K562 (cell line): ENCODE measurements around the gene RPL3. TPM values are rescaled to one million over a fixed set of nuclear protein-coding genes. Genes with fewer than 3 reads are reported as not detected.

Experiments used
- CCNT2 ChIP-seq: IDR thresholded peaks from 2 replicates; pipeline ENCODE4 v1.6.1; 2011; ENCODE audit warnings: borderline replicate concordance, low read depth, mild to moderate bottlenecking, moderate library complexity, mixed read lengths, low read length; ENCODE audit not compliant: insufficient read length; ENCODE audit errors: extremely low read depth
- COPS2 ChIP-seq: fragments of 450-650 bp; conservative IDR thresholded peaks from 2 replicates; pipeline ENCODE4 v1.6.1; 2016; ENCODE audit warnings: mild to moderate bottlenecking, moderate library complexity
- CSDE1 ChIP-seq, 2 experiments: fragments of 450-650 bp; IDR thresholded peaks; 2 replicates each; pipeline ENCODE4 v1.6.1; 2016; ENCODE audit warnings: mild to moderate bottlenecking in 1 of 2
- EGR1 ChIP-seq: fragments of 450-650 bp; conservative IDR thresholded peaks from 2 replicates; pipeline ENCODE4 v1.6.1; 2017; ENCODE audit warnings: mild to moderate bottlenecking
- FOXK1 ChIP-seq: sonication (generic); formaldehyde crosslinking; IDR thresholded peaks from 2 replicates; pipeline ENCODE4 v1.8.0; 2022; ENCODE audit warnings: missing genetic modification reagents, mild to moderate bottlenecking, borderline replicate concordance
- FOXP1 ChIP-seq: sonication (generic); formaldehyde crosslinking; IDR thresholded peaks from 2 replicates; pipeline ENCODE4 v1.8.0; 2022; ENCODE audit warnings: mild to moderate bottlenecking, missing genetic modification reagents
- HDAC2 ChIP-seq: fragments of 450-650 bp; IDR thresholded peaks from 2 replicates; pipeline ENCODE4 v1.6.1; 2016; ENCODE audit warnings: mild to moderate bottlenecking
- HMBOX1 ChIP-seq: sonication (generic); IDR thresholded peaks from 2 replicates; pipeline ENCODE4 v1.6.1; 2016
- KLF16 ChIP-seq: IDR thresholded peaks from 2 replicates; pipeline ENCODE4 v1.6.1; 2016; ENCODE audit warnings: antibody characterized with exemption
- NEUROD1 ChIP-seq: fragments of 150-350 bp; IDR thresholded peaks from 2 replicates; pipeline ENCODE4 v1.6.1; 2014; ENCODE audit warnings: borderline replicate concordance, low read length, low read depth; ENCODE audit not compliant: partially characterized antibody
- PHF21A ChIP-seq: fragments of 450-650 bp; IDR thresholded peaks from 2 replicates; pipeline ENCODE4 v1.6.1; 2017; ENCODE audit warnings: low read depth, borderline replicate concordance
- RNF2 ChIP-seq: sonication (generic); IDR thresholded peaks from 2 replicates; pipeline ENCODE4 v1.6.1; 2016
- SIN3A ChIP-seq, 2 experiments: fragments of 150-350 bp in 1 of 2; IDR thresholded peaks; 2 replicates each; pipeline ENCODE4 v1.6.1; 2011 to 2016; ENCODE audit warnings: borderline replicate concordance in 2 of 2, low read depth in 2 of 2, low read length in 2 of 2, mild to moderate bottlenecking in 2 of 2, moderate library complexity in 2 of 2; ENCODE audit not compliant: control insufficient read depth in 1 of 2
- SMAD2 ChIP-seq: fragments of 150-350 bp; IDR thresholded peaks from 2 replicates; pipeline ENCODE4 v1.6.1; 2014; ENCODE audit warnings: low read depth, mild to moderate bottlenecking, low read length
- U2AF2 ChIP-seq: fragments of 200-400 bp; formaldehyde crosslinking; optimal IDR thresholded peaks from 2 replicates; pipeline ENCODE3; 2017; ENCODE audit warnings: low read depth, mild to moderate bottlenecking, low read length
- ZNF197 ChIP-seq: fragments of 200-800 bp; sonication (Bioruptor generic); IDR thresholded peaks from 2 replicates; pipeline ENCODE4 v1.6.1; 2016; ENCODE audit warnings: low read depth, missing genetic modification characterization, missing compliant biosample characterization
- ZNF583 ChIP-seq: fragments of 250-450 bp; sonication (Bioruptor Pico); IDR thresholded peaks from 2 replicates; pipeline ENCODE4 v1.4.0; 2020
- ZNF592 ChIP-seq: fragments of 450-650 bp; IDR thresholded peaks from 2 replicates; pipeline ENCODE4 v1.6.1; 2017; ENCODE audit warnings: antibody characterized with exemption, mild to moderate bottlenecking
- ZNF780A ChIP-seq: fragments of 250-450 bp; sonication (Bioruptor Pico); IDR thresholded peaks from 2 replicates; pipeline ENCODE4 v1.5.0; 2021; ENCODE audit warnings: mild to moderate bottlenecking
- ZSCAN29 ChIP-seq: fragments of 450-650 bp; IDR thresholded peaks from 2 replicates; pipeline ENCODE4 v1.6.1; 2017
- polyA plus RNA-seq, 8 experiments: library from polyadenylated mRNA; depleted of rRNA in 4 of 8; stranded (reverse) in 5 of 8; unstranded in 3 of 8; fragments of >200 nt; fragmentation: Nextera tagmentation in 2 of 8; fragmentation: Illumina TruSeq in 1 of 8; extraction: Ambion mirVana in 2 of 8; extraction: Trizol in 1 of 8; gene quantifications; 2 replicates each; pipeline versions ENCODE4 v1.2.1 to v1.2.3, GENCODE V29; 2011 to 2014; ENCODE audit warnings: inconsistent platforms in 1 of 8, missing spikeins in 1 of 8
- total RNA-seq, 7 experiments: library from RNA; depleted of rRNA in 6 of 7; stranded (reverse); fragments of >200 nt in 6 of 7; fragmentation: Illumina TruSeq in 2 of 7; extraction: Trizol in 2 of 7; gene quantifications; 2 replicates each; pipeline versions ENCODE4 v1.2.1 to v1.2.3, GENCODE V29; 2011 to 2021; ENCODE audit warnings: low replicate concordance in 1 of 7
- TF ChIP-seq, protein P1 (sequence below): fragments of 450-650 bp; IDR thresholded peaks from 2 replicates; pipeline ENCODE4 v1.7.1; 2018; ENCODE audit warnings: mild to moderate bottlenecking, low read depth; ENCODE audit not compliant: partially characterized antibody

The RPL3 gene
- total and polyA plus RNA-seq, 9 of the 15 experiments (the other 6 are each of a cell fraction or from before 2014, with no cell fraction given): 1,624 to 4,066 (median 2,565) TPM

DNA sequence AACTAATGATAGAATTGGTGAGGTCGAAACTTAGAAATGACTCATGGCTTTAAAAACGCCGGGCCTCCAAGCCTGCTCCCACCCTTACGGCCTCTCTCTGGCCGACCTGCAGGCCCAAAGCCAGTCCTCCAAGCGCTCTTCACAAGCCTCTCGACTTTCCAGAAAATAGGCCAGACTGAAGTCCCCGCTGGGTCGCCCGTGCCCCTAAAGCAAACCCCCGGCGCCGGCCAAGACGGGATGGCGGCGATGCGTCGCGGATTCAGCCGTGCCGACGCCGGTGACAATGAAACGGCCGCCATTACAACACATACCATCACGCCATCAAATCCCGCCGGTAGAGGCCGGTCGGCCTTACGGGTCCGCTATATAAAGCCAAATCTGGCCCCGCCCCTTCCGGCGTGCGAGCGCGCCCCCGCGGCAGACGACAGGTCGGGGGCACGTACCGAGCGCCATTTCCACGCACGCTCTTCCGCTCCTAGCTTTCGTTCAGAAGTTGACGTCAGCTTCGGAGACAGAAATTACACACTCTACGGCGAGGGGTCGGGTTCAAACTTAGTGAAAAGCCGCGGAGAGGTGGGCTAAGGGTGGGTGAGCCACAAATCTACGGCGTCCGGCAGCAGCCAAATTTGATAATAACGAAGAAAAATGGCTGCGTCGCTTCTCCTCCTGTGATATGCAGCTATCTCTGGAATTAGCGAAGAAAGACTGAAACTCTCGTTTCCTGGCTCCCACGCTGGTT lies at the start of gene RPL3 (continued):
- TF ChIP-seq, protein P1, sequence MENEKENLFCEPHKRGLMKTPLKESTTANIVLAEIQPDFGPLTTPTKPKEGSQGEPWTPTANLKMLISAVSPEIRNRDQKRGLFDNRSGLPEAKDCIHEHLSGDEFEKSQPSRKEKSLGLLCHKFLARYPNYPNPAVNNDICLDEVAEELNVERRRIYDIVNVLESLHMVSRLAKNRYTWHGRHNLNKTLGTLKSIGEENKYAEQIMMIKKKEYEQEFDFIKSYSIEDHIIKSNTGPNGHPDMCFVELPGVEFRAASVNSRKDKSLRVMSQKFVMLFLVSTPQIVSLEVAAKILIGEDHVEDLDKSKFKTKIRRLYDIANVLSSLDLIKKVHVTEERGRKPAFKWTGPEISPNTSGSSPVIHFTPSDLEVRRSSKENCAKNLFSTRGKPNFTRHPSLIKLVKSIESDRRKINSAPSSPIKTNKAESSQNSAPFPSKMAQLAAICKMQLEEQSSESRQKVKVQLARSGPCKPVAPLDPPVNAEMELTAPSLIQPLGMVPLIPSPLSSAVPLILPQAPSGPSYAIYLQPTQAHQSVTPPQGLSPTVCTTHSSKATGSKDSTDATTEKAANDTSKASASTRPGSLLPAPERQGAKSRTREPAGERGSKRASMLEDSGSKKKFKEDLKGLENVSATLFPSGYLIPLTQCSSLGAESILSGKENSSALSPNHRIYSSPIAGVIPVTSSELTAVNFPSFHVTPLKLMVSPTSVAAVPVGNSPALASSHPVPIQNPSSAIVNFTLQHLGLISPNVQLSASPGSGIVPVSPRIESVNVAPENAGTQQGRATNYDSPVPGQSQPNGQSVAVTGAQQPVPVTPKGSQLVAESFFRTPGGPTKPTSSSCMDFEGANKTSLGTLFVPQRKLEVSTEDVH: peak; percentile 32
- TF ChIP-seq HDAC2: no peak
- TF ChIP-seq ZSCAN29: 0 out of 2 replicates have a peak, but pooled peaks have one; percentile 15
- peak; percentile 43 for TF ChIP-seq NEUROD1
- TF ChIP-seq ZNF780A (CRISPR knock-in tag): no peak
- 0 out of 2 replicates have a peak, but pooled peaks have one; percentile 33 for TF ChIP-seq ZNF592
- TF ChIP-seq FOXP1 (CRISPR knock-in tag): peak; percentile 60; the same call in 1 of the 2 replicates
- peak in 1 of 2 experiments; percentile 57; a peak in 2 of 4 replicates for TF ChIP-seq CSDE1 (IDR thresholded peaks at IDR 0.05)
- no peak for TF ChIP-seq ZNF583
- peak in 1 of 2 experiments; percentile 43; a peak in 1 of 4 replicates for TF ChIP-seq SIN3A (IDR thresholded peaks at IDR 0.05; ENCODE audit: borderline replicate concordance in 2 of 2, control insufficient read depth in 1 of 2, low read depth in 2 of 2, low read length in 2 of 2)
- TF ChIP-seq FOXK1 (CRISPR knock-in tag): 0 out of 2 replicates have a peak, but pooled peaks have one; percentile 16
- peak; percentile 73 for TF ChIP-seq CCNT2
- peak; percentile 84 for TF ChIP-seq KLF16
- TF ChIP-seq SMAD2: no peak
- peak; percentile 71 for TF ChIP-seq ZNF197 (CRISPR knock-in tag)
- TF ChIP-seq HMBOX1: no peak
- peak; percentile 95 for TF ChIP-seq EGR1
- no peak for TF ChIP-seq PHF21A
- TF ChIP-seq RNF2: peak; percentile 36; the same call in 1 of the 2 replicates
- TF ChIP-seq U2AF2: no peak
- no peak for TF ChIP-seq COPS2
